ENCODE data around the gene GEMIN7. TPM values are rescaled to one million over a fixed set of nuclear protein-coding genes. Genes with fewer than 3 reads are reported as not detected.
A peak's percentile ranks its signal among the peaks of the same experiment; 100 is the strongest.

GEMIN7 gene
- total and polyA plus RNA-seq, 2 of the 13 experiments (the other 11 are each of a cell fraction or from before 2014, with no cell fraction given), result 24.1 to 30.6 TPM

DNA sequence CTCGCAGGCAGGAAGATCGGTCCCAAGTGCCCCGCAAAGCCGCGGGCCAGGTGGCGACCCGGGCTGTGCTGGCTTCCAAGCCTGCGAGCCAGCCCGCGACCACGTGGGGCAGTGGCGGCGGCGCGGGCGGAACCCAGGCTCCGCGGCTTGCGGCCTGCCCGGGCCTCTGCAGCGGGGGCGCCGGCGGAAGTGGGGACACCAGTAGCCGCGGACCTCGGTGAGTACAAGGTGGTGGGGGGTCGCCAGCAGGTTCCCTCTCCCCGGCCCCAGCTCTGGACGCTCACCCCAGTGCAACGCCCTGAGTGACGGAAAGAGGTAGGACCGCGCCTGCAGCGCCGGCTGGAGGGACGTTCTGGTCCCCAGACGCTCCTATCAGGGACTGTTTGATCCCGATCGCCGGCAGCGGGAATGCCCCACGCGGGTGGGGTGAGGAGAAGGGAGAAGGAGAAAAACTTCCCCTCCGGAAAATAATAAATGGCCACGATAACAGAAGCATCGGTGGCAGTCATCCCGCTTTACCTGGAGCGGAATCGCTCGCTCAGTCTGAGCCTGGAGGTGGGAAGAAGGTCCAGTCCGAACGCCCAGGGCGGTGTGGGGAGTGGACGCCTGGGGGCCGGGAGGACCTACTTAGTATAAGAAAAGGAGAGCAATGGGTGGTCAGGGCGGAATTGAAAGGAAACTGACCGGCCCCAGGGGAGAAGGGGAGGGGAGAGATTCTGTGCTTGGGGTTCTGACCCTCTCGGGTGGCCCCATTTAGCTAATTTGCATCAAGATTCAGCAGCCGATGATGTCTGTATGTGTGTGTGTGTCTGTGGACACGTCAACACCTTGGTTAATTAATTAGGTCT, at the start of gene GEMIN7 (continued):
- peak; percentile 26; the same call in 1 of the 2 replicates for TF ChIP-seq FOSL2 (CRISPR knock-in tag; IDR thresholded peaks at IDR 0.05)
- peak; percentile 73; the same call in 1 of the 2 replicates for TF ChIP-seq TOE1 (CRISPR knock-in tag; IDR thresholded peaks at IDR 0.05)
- peak; percentile 65; the same call in 1 of the 2 replicates for TF ChIP-seq ZNF501 (CRISPR knock-in tag; IDR thresholded peaks at IDR 0.05)
- TF ChIP-seq, protein P1, sequence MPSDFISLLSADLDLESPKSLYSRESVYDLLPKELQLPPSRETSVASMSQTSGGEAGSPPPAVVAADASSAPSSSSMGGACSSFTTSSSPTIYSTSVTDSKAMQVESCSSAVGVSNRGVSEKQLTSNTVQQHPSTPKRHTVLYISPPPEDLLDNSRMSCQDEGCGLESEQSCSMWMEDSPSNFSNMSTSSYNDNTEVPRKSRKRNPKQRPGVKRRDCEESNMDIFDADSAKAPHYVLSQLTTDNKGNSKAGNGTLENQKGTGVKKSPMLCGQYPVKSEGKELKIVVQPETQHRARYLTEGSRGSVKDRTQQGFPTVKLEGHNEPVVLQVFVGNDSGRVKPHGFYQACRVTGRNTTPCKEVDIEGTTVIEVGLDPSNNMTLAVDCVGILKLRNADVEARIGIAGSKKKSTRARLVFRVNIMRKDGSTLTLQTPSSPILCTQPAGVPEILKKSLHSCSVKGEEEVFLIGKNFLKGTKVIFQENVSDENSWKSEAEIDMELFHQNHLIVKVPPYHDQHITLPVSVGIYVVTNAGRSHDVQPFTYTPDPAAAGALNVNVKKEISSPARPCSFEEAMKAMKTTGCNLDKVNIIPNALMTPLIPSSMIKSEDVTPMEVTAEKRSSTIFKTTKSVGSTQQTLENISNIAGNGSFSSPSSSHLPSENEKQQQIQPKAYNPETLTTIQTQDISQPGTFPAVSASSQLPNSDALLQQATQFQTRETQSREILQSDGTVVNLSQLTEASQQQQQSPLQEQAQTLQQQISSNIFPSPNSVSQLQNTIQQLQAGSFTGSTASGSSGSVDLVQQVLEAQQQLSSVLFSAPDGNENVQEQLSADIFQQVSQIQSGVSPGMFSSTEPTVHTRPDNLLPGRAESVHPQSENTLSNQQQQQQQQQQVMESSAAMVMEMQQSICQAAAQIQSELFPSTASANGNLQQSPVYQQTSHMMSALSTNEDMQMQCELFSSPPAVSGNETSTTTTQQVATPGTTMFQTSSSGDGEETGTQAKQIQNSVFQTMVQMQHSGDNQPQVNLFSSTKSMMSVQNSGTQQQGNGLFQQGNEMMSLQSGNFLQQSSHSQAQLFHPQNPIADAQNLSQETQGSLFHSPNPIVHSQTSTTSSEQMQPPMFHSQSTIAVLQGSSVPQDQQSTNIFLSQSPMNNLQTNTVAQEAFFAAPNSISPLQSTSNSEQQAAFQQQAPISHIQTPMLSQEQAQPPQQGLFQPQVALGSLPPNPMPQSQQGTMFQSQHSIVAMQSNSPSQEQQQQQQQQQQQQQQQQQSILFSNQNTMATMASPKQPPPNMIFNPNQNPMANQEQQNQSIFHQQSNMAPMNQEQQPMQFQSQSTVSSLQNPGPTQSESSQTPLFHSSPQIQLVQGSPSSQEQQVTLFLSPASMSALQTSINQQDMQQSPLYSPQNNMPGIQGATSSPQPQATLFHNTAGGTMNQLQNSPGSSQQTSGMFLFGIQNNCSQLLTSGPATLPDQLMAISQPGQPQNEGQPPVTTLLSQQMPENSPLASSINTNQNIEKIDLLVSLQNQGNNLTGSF (CRISPR knock-in tag; IDR thresholded peaks at IDR 0.05), result peak; percentile 63; the same call in 1 of the 2 replicates
- no peak for TF ChIP-seq ZNF282 (IDR thresholded peaks at IDR 0.05; ENCODE audit: partially characterized antibody)
- TF ChIP-seq ZSCAN20 (CRISPR knock-in tag; IDR thresholded peaks at IDR 0.05; ENCODE audit: borderline replicate concordance), result peak; percentile 97
- no peak for TF ChIP-seq GPN1 (CRISPR knock-in tag; IDR thresholded peaks at IDR 0.05; ENCODE audit: borderline replicate concordance)
- peak; percentile 57; the same call in 1 of the 2 replicates for TF ChIP-seq SIX4 (CRISPR knock-in tag; IDR thresholded peaks at IDR 0.05)
- TF ChIP-seq ZNF441 (CRISPR knock-in tag; IDR thresholded peaks at IDR 0.05; ENCODE audit: borderline replicate concordance), result peak; percentile 83; the same call in 1 of the 2 replicates
- TF ChIP-seq ZNF589 (CRISPR knock-in tag; conservative IDR thresholded peaks at IDR 0.05), result peak; percentile 86
- TF ChIP-seq, protein P2, sequence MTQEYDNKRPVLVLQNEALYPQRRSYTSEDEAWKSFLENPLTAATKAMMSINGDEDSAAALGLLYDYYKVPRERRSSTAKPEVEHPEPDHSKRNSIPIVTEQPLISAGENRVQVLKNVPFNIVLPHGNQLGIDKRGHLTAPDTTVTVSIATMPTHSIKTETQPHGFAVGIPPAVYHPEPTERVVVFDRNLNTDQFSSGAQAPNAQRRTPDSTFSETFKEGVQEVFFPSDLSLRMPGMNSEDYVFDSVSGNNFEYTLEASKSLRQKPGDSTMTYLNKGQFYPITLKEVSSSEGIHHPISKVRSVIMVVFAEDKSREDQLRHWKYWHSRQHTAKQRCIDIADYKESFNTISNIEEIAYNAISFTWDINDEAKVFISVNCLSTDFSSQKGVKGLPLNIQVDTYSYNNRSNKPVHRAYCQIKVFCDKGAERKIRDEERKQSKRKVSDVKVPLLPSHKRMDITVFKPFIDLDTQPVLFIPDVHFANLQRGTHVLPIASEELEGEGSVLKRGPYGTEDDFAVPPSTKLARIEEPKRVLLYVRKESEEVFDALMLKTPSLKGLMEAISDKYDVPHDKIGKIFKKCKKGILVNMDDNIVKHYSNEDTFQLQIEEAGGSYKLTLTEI (CRISPR knock-in tag; conservative IDR thresholded peaks at IDR 0.05), result no peak
- TF ChIP-seq TFAP4 (IDR thresholded peaks at IDR 0.05; ENCODE audit: borderline replicate concordance, low read depth), result no peak; the same call in 1 of the 2 replicates
- no peak for TF ChIP-seq U2AF2 (IDR thresholded peaks at IDR 0.05; ENCODE audit: low read depth, low read length)
- peak; percentile 73 for TF ChIP-seq HCFC1 (IDR thresholded peaks at IDR 0.05; ENCODE audit: low read depth, low read length)
- peak; percentile 94 for TF ChIP-seq MED1 (CRISPR knock-in tag; IDR thresholded peaks at IDR 0.05)
- no peak for TF ChIP-seq ZSCAN30 (CRISPR knock-in tag; IDR thresholded peaks at IDR 0.05)
- TF ChIP-seq, protein P3, sequence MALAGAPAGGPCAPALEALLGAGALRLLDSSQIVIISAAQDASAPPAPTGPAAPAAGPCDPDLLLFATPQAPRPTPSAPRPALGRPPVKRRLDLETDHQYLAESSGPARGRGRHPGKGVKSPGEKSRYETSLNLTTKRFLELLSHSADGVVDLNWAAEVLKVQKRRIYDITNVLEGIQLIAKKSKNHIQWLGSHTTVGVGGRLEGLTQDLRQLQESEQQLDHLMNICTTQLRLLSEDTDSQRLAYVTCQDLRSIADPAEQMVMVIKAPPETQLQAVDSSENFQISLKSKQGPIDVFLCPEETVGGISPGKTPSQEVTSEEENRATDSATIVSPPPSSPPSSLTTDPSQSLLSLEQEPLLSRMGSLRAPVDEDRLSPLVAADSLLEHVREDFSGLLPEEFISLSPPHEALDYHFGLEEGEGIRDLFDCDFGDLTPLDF (CRISPR knock-in tag; IDR thresholded peaks at IDR 0.05), result peak; percentile 58; the same call in 1 of the 2 replicates
- TF ChIP-seq KAT7 (CRISPR knock-in tag; IDR thresholded peaks at IDR 0.05; ENCODE audit: borderline replicate concordance), result peak; percentile 93; the same call in 1 of the 2 replicates
- peak; percentile 90 for TF ChIP-seq ZMAT3 (CRISPR knock-in tag; conservative IDR thresholded peaks at IDR 0.05)
